Right lobe of liver (tissue), 6 donors: ENCODE results near the gene B4GALNT1. TPM values are rescaled to one million over a fixed set of nuclear protein-coding genes. Genes with fewer than 3 reads are reported as not detected.
A peak's percentile ranks its signal among the peaks of the same experiment; 100 is the strongest.

Experiments
- ATAC-seq, 4 donors: fragments of 200-7000 bp; cut with Tn5 transposase; one replicate each; pipeline ENCODE4 v1.9.1; 2020; ENCODE audit warnings: mild to moderate bottlenecking in 4 of 4, moderate library complexity in 4 of 4
- DNase-seq, 3 donors: peaks; one replicate each; pipeline ENCODE4 v3.0.0-alpha.2; 2020
- H3K27ac ChIP-seq, 3 donors: fragments of 200-600 bp; one replicate each; pipeline ENCODE4 v1.8.0; 2022
- H3K27me3 ChIP-seq, 2 donors: fragments of 200-600 bp; one replicate each; pipeline ENCODE4 v1.8.0; 2022
- H3K36me3 ChIP-seq, 4 donors: fragments of 200-600 bp; sonication (generic) in 1 of 4; one replicate each; pipeline versions ENCODE4 v1.5.1 to v1.8.0; 2017 to 2022; ENCODE audit warnings: control low read depth in 1 of 4
- H3K4me1 ChIP-seq, 4 donors: fragments of 200-600 bp; sonication (generic) in 1 of 4; one replicate each; pipeline versions ENCODE4 v1.5.1 to v1.8.0; 2017 to 2022; ENCODE audit warnings: control low read depth in 1 of 4
- H3K4me3 ChIP-seq, 3 donors: fragments of 200-600 bp; one replicate each; pipeline ENCODE4 v1.8.0; 2022
- H3K9me3 ChIP-seq, 4 donors: fragments of 200-600 bp; sonication (generic) in 1 of 4; one replicate each; pipeline versions ENCODE4 v1.5.1 to v1.8.0; 2017 to 2022; ENCODE audit warnings: control low read depth in 1 of 4
- CTCF ChIP-seq, 4 donors: fragments of 200-600 bp in 3 of 4; fragments of 450-650 bp in 1 of 4; IDR thresholded peaks; one replicate each; pipeline versions ENCODE4 v1.5.1 to v1.8.0; 2016 to 2022; ENCODE audit warnings: antibody characterized with exemption in 4 of 4, mild to moderate bottlenecking in 2 of 4
- POLR2A ChIP-seq: fragments of 450-650 bp; IDR thresholded peaks from one replicate; pipeline ENCODE4 v1.6.1; 2017; ENCODE audit warnings: antibody characterized with exemption, mild to moderate bottlenecking
- WGBS: methylation state at CpG from one replicate; pipeline ENCODE4 v1.1.6; 2018; ENCODE audit warnings: low coverage, low lambda C conversion rate; ENCODE audit not compliant: insufficient coverage; ENCODE audit errors: missing lambda C conversion rate; 5-methylcytosine and 5-hydroxymethylcytosine counted together
- intact Hi-C, 2 donors: fragments of 100-400 bp; cut with DNase I; formaldehyde crosslinking; loops; one replicate each; pipeline versions ENCODE4 v1.11.2 to v1.14.1; 2022
- total RNA-seq, 6 experiments: library from RNA; depleted of rRNA in 2 of 6; stranded (reverse); fragments of >200 nt in 2 of 6; fragmentation: NEBNext Ultra II Directional in 3 of 6; extraction: Animal tissue kit (Norgen Biotek cat#: 25700) in 3 of 6; gene quantifications; one replicate each; pipeline versions ENCODE4 v1.1.0 to v1.2.4, GENCODE V29; 2016 to 2023
- donor health status: DM: no; HTN: yes; CAD: no.
- donor health status: DM: no; HTN: no; CAD: no.
- donor health status: DM: no; HTN: no; CAD: no.
- donor health status: DM: no; HTN: yes; CAD: no.
- donor health status: DM: no; HTN: yes; CAD: no.

The B4GALNT1 gene
- total RNA-seq, 6 experiments from 2014 or later: 0.44 to 3.6 (median 0.78) TPM

DNA sequence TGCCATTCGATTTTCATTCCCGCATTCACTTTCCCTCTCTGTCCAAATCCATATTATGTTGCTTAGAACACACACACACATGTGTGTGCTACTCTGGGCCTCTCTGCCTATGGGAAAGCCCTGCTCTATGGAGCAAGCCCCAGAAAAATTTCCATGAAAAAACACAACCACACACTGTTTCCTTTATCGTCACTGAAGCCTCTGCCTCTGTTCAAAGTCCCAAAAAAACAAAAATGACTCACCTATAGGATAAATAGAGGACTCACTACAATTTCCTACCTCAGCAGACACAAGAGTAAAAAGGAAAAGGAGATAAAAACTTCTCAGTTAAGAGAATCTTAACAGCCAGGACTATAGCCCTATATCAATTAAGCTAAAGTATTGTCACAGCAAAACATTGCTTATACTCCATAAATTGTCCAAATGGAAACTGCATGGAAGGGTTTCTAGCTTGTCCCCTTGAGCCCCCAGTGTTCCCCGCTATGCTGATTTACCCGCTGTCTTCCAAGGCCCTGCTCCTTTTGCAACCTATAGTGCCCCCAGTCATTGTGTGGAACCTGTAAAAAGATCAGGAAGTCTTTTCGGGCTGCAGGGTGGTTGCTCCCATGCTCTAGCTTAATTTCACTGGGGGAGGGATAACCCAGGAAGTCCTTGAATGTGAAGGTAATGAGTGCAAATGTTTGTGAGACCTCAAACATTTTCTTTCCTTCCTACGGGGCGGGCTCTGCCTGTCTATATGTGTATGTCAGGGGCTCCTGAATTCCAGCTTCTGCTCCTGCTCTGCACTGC is 53.1 kb downstream of the B4GALNT1 start:
- Histone ChIP-seq H3K36me3 (no peaks in the 10 kb centered on the region), H3K4me1 (peaks cover 0 to 3% (median 0%) of the 10 kb centered on the region in 4 donors), H3K27ac (no peak overlapping the region), H3K9me3 (no peaks in the 10 kb centered on the region), H3K27me3 (no peaks in the 10 kb centered on the region), H3K4me3 (no peak overlapping the region)
- ATAC-seq (peak in 1 of 4 donors; percentile 69), DNase-seq (no peak)
- TF ChIP-seq POLR2A: no peak
- TF ChIP-seq CTCF (IDR thresholded peaks at IDR 0.05): no peak
- intact Hi-C loops: loop anchor here (5.0 kb wide), 1 partner anchor 42 kb away; no protein-coding TSS in a partner anchor
- 74% methylated on average over 6 of the region's 8 CpGs for WGBS

DNA sequence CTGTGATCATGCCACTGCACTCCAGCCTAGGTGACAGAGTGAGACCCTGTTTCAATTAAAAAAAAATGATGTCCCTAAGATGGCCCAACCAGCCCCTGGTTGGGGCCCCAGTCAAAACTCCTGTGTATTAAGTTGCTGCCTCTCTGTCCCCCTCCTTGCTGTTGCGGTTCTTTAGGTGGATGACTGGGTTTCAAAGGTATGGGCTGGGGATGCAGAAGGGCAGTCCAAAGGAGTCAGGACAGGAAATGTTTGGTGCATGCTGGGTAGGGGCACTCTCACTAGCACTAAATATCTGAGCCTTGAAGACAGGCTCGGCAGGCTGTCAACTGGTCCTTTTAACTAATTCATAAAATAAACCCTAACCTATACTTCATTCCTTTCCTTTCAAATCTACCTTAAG is 54.0 kb downstream of the B4GALNT1 start:
- 89% methylated on average over 2 of the region's 2 CpGs for WGBS
- TF ChIP-seq CTCF (IDR thresholded peaks at IDR 0.05): no peak
- TF ChIP-seq POLR2A: no peak
- H3K4me3 ChIP-seq: no peak overlapping the region

DNA sequence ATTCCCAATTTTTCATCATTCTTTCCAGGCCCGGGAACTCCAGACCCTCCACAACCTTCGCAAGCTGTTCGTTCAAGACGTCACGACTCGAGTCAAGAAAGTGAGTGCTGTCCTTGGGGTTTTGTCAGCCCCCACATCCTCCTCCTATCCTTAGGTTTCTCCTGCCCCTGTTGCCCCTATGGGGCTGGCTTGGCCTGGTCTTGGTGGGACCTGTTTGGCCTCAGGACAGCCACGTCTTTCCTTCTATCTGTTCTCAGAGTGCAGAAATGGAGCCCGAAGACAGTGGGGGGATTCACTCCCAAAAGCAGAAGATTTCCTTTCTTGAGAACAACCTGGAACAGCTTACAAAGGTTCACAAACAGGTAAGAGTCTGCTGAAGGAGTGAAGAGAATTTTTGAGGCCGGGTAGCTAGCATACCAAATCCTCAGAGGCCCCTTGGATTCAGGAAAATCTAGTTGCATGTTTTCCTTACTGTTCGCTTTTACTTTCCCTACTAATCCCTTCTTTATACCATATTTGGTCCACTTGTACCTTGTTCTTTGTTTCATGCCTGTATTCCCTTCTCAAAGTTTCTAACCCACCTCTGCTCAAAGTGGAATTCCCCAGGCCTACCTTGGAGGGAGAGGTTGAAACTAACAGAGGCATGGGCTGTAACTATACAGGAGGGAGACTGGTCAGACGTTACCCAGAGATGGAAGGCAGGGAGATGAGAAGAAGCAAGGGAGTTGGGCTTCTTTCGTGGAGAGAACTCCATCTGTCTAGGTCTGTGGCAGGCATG is 54.8 kb downstream of the B4GALNT1 start:
- TF ChIP-seq POLR2A (no peak), CTCF (IDR thresholded peaks at IDR 0.05) (no peak)
- no peaks in the 10 kb centered on the region for H3K36me3 ChIP-seq
- no peaks in the 10 kb centered on the region for H3K9me3 ChIP-seq
- DNase-seq (no peak), ATAC-seq (no peak)
- intact Hi-C loops: no loop called here
- peaks cover 0 to 2% (median 0%) of the 10 kb centered on the region in 4 donors for H3K4me1 ChIP-seq
- H3K27ac ChIP-seq: no peak overlapping the region
- H3K27me3 ChIP-seq: no peaks in the 10 kb centered on the region
- WGBS: 66% methylated on average over 12 of the region's 12 CpGs
- H3K4me3 ChIP-seq: no peak overlapping the region

More for the DNA sequence above, 54.0 kb downstream of the B4GALNT1 start:
- intact Hi-C loops: no loop called here
- ATAC-seq (no peak), DNase-seq (no peak)
- Histone ChIP-seq H3K27me3 (no peaks in the 10 kb centered on the region), H3K4me1 (peaks cover 0 to 3% (median 0%) of the 10 kb centered on the region in 4 donors), H3K36me3 (no peaks in the 10 kb centered on the region), H3K27ac (no peak overlapping the region), H3K9me3 (no peaks in the 10 kb centered on the region)

GRCh38 chr12:57576613-57577160 is 56.3 kb downstream of the B4GALNT1 start:
- H3K27me3 ChIP-seq: no peaks in the 10 kb centered on the region
- H3K27ac ChIP-seq: no peak overlapping the region
- 69% methylated on average over 9 of the region's 9 CpGs for WGBS
- no peak for TF ChIP-seq POLR2A
- TF ChIP-seq CTCF (IDR thresholded peaks at IDR 0.05): no peak
- no peak for ATAC-seq
- H3K4me3 ChIP-seq: no peak overlapping the region
- no peaks in the 10 kb centered on the region for H3K36me3 ChIP-seq
- H3K9me3 ChIP-seq: no peaks in the 10 kb centered on the region
- no peak for DNase-seq
- H3K4me1 ChIP-seq: no peaks in the 10 kb centered on the region
- intact Hi-C loops: no loop called here

Other genes starting within 250 kb of the B4GALNT1 start
- gene R3HDM2, start 202.2 kb downstream of the B4GALNT1 start, total RNA-seq: 10 to 100 TPM; 25.3 to 48.0 (median 35.9) TPM
- 100 to 1,000 TPM in 1 of 6 experiments, 10 to 100 TPM in 5; 14.7 to 123 (median 63.6) TPM for gene INHBC, start 198.4 kb downstream of the B4GALNT1 start, total RNA-seq
- 100 to 1,000 TPM in 4 of 6 experiments, 10 to 100 TPM in 2; 17.4 to 302 (median 150) TPM for gene INHBE, start 177.9 kb downstream of the B4GALNT1 start, total RNA-seq
- gene GLI1, start 173.4 kb downstream of the B4GALNT1 start, total RNA-seq: under 1 TPM; 0.16 to 0.74 (median 0.55) TPM
- gene ARHGAP9, start 153.3 kb downstream of the B4GALNT1 start, total RNA-seq: 10 to 100 TPM in 1 of 6 experiments, 1 to 10 TPM in 5; 3.5 to 11.0 (median 6.8) TPM
- gene MARS1, start 145.1 kb downstream of the B4GALNT1 start, total RNA-seq: 10 to 100 TPM; 53.4 to 66.6 (median 60.4) TPM
- 10 to 100 TPM; 11.3 to 26.7 (median 18.7) TPM for gene DDIT3, start 112.7 kb downstream of the B4GALNT1 start, total RNA-seq
- gene MBD6, start 110.4 kb downstream of the B4GALNT1 start, total RNA-seq: 10 to 100 TPM in 5 of 6 experiments, 1 to 10 TPM in 1; 7.4 to 61.1 (median 39.3) TPM
- 10 to 100 TPM; 28.4 to 80.0 (median 36.0) TPM for gene DCTN2, start 86.0 kb downstream of the B4GALNT1 start, total RNA-seq
- under 1 TPM in 1 of 6 experiments, not detected in 5; 0.02 TPM for gene KIF5A, start 83.2 kb downstream of the B4GALNT1 start, total RNA-seq
- 10 to 100 TPM; 11.3 to 27.6 (median 12.8) TPM for gene PIP4K2C, start 42.0 kb downstream of the B4GALNT1 start, total RNA-seq
- 1 to 10 TPM in 5 of 6 experiments, under 1 TPM in 1; 0.86 to 2.7 (median 1.9) TPM for gene DTX3, start 28.4 kb downstream of the B4GALNT1 start, total RNA-seq
- gene ARHGEF25, start 21.8 kb downstream of the B4GALNT1 start, total RNA-seq: 1 to 10 TPM in 5 of 6 experiments, under 1 TPM in 1; 0.92 to 2.0 (median 1.3) TPM
- gene OS9, start 60.9 kb upstream of the B4GALNT1 start, total RNA-seq: 100 to 1,000 TPM; 179 to 245 (median 210) TPM
- gene AGAP2, start 105.5 kb upstream of the B4GALNT1 start, total RNA-seq: under 1 TPM; 0.26 to 0.87 (median 0.57) TPM
- 10 to 100 TPM; 15.1 to 34.4 (median 20.6) TPM for gene TSPAN31, start 111.8 kb upstream of the B4GALNT1 start, total RNA-seq
- 10 to 100 TPM; 23.3 to 47.3 (median 31.8) TPM for gene CDK4, start 119.1 kb upstream of the B4GALNT1 start, total RNA-seq
- gene MARCHF9, start 121.9 kb upstream of the B4GALNT1 start, total RNA-seq: 1 to 10 TPM; 2.1 to 3.9 (median 3.3) TPM
- gene CYP27B1, start 133.9 kb upstream of the B4GALNT1 start, total RNA-seq: 1 to 10 TPM in 3 of 6 experiments, under 1 TPM in 3; 0.25 to 1.4 (median 0.81) TPM
- 10 to 100 TPM in 5 of 6 experiments, 1 to 10 TPM in 1; 9.7 to 13.6 (median 10.3) TPM for gene METTL1, start 138.9 kb upstream of the B4GALNT1 start, total RNA-seq
- 1 to 10 TPM; 3.2 to 5.5 (median 3.7) TPM for gene EEF1AKMT3, start 139.4 kb upstream of the B4GALNT1 start, total RNA-seq
- 10 to 100 TPM; 25.6 to 40.2 (median 30.9) TPM for gene TSFM, start 149.6 kb upstream of the B4GALNT1 start, total RNA-seq
- 1 to 10 TPM; 1.5 to 6.3 (median 5.0) TPM for gene AVIL, start 185.5 kb upstream of the B4GALNT1 start, total RNA-seq
- gene CTDSP2, start 213.5 kb upstream of the B4GALNT1 start, total RNA-seq: 10 to 100 TPM; 39.3 to 84.2 (median 64.7) TPM